ENCODE results near the gene LRRC9.
A peak's percentile ranks its signal among the peaks of the same experiment; 100 is the strongest.
"Not testable (repeated sequence)": the region's sequence is repeated elsewhere in the genome, so short reads cannot be mapped to it uniquely, and the experiment has no call there.

The LRRC9 gene

DNA sequence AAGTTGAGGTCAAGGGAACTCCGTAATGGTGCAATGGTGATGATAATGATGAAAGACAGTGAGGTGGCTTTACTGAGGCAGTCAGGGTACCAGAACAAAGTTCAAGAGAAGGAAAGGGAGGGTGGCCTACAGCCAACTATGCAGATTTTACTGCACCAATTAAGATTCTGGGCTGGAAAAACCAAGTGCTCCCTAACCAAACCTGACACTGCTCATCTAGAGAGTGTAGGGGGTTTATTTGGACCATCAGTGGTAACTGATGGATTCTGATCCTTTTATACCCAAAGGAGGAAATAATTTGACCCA lies 387 bp downstream of the LRRC9 start:
- no peak for DNase-seq (ENCODE audit: low read depth)
- TF ChIP-seq, protein P1, sequence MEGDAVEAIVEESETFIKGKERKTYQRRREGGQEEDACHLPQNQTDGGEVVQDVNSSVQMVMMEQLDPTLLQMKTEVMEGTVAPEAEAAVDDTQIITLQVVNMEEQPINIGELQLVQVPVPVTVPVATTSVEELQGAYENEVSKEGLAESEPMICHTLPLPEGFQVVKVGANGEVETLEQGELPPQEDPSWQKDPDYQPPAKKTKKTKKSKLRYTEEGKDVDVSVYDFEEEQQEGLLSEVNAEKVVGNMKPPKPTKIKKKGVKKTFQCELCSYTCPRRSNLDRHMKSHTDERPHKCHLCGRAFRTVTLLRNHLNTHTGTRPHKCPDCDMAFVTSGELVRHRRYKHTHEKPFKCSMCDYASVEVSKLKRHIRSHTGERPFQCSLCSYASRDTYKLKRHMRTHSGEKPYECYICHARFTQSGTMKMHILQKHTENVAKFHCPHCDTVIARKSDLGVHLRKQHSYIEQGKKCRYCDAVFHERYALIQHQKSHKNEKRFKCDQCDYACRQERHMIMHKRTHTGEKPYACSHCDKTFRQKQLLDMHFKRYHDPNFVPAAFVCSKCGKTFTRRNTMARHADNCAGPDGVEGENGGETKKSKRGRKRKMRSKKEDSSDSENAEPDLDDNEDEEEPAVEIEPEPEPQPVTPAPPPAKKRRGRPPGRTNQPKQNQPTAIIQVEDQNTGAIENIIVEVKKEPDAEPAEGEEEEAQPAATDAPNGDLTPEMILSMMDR (IDR thresholded peaks at IDR 0.05; ENCODE audit: low read depth, low read length, missing control alignments) = no peak
- no peak overlapping the region for H3K4me3 ChIP-seq (ENCODE audit: low read depth, low read length)

DNA sequence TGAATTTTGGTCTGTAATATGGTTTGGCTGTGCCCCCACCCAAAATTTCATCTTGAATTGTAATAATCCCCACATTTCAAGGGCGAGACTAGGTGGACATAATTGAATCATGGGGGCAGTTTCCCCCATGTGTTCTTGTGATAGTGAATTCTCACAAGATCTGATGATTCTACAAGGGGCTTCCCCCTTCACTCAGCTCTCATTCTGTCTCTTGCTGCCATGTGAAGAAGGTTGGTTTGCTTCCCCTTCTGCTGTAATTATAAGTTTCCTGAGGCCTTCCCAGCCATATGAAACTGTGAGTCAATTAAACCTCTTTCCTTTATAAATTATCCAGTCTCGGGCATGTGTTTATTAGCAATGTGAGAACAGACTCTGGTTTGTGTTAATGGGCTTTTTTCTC lies 5.9 kb downstream of the LRRC9 start:
- H3K4me3 ChIP-seq (ENCODE audit: low read depth, low read length) = no peak overlapping the region
- TF ChIP-seq, protein P1 (IDR thresholded peaks at IDR 0.05; ENCODE audit: low read depth, low read length, missing control alignments) = no peak
- no peak for DNase-seq (ENCODE audit: low read depth)

DNA sequence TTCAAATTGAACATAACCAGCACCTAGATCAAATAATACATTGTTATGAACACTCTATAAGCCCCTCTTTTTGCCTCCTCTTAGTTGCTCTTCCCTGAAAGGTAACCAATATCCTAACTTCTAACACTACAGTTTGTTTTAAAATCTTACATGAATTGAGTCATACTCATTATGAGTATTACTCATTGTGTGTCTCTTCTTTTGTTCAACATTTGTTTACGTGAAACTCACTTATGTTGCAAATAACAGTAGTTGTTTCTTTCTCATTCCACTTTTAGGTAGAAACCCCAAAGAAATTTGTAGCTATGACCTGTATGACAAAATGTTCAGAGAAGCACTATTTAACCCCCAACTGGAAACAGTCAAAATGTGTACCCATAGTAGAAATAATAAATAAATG lies 6.6 kb downstream of the LRRC9 start:
- no peak overlapping the region for H3K4me3 ChIP-seq (ENCODE audit: low read depth, low read length)
- TF ChIP-seq, protein P1 (IDR thresholded peaks at IDR 0.05; ENCODE audit: low read depth, low read length, missing control alignments) = no peak
- DNase-seq (ENCODE audit: low read depth) = no peak

DNA sequence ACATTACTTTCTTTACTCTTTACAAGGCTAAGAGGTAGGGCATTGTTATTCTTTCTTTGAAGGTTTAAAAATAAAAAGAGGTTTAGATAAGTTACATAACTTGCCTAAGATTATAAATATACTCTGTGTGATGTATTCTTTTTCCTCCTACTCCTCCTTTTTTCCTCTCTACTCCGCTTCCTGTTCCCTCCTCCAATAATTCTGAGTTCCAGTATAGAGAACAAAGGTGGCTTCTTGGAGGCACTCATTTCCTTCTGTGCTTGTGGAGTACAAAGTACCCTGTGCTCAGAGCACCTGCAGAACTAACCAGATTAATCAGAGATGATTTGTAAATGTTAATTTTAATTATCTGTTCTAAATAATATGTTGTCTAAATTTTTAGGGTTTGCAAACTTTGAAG lies 11.3 kb downstream of the LRRC9 start:
- no peak overlapping the region for H3K4me3 ChIP-seq (ENCODE audit: low read depth, low read length)
- TF ChIP-seq, protein P1 (IDR thresholded peaks at IDR 0.05; ENCODE audit: low read depth, low read length, missing control alignments) = no peak
- no peak for DNase-seq (ENCODE audit: low read depth)

DNA sequence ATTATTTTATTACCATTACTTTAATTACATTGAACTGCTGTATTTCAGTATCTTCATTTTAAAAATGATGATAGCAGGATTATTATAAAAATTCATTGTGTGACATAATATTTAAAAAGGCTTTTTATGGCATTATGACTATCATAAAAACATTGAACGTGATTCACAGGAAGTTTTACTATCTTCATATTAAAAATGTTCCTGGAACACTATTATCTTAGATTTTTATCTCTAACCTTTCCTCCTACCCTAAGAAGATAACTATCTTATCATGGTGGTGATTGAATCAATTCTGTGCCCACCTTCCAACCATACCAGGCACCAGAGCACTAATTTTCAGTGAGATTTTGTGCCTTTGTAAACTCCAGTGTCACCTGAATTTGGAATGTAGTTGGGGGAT lies 16.2 kb downstream of the LRRC9 start:
- no peak overlapping the region for H3K4me3 ChIP-seq (ENCODE audit: low read depth, low read length)
- DNase-seq (ENCODE audit: low read depth) = no peak
- TF ChIP-seq, protein P1 (IDR thresholded peaks at IDR 0.05; ENCODE audit: low read depth, low read length, missing control alignments) = no peak

DNA sequence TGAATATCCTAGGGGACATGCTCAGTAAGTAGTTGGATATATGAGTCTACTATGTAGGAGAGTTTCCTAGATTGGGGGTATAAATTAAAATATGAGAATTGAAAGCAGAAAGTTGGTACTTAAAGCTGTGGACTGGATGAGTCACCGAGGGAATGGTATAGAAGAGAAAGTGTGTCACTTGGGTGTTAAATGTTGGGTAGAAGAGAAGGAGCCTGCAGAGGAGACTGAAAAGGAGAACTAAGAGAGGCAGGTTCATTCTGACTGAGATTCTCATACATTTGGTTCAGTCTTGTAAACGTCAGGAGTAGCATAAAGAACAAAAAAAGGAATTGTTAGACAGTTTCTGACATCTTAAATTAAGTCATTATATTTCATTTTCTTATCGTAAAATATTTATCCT lies 19.9 kb downstream of the LRRC9 start:
- no peak overlapping the region for H3K4me3 ChIP-seq (ENCODE audit: low read depth, low read length)
- TF ChIP-seq, protein P1 (IDR thresholded peaks at IDR 0.05; ENCODE audit: low read depth, low read length, missing control alignments) = no peak
- DNase-seq (ENCODE audit: low read depth) = peak; percentile 24

DNA sequence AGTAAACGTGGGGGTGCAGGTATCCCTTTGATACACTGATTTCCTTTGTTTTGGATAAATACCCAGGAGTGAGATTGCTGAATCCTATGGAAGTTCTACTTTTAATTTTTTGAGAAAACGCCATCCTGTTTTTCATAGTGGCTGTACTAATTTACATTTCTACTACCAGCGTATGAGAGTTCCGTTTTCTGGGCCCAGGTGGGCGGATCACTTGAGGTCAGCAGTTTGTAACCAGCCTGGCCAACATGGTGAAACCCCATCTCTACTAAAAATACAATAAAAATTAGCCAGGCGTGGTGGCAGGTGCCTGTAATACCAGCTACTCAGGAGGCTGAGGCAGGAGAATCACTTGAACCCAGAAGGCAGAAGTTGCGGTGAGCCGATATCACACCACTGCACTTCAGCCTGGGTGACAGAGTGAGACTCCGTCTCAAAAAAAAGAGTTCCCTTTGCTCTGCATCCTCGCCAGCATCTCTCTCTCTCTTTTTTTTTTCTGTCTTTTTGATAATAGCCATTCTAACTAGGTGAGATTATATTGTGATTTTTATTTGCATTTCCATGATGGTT lies 22.4 kb downstream of the LRRC9 start:
- peak; percentile 34 for DNase-seq (ENCODE audit: low read depth)
- not testable (repeated sequence) for H3K4me3 ChIP-seq (ENCODE audit: low read depth, low read length)

DNA sequence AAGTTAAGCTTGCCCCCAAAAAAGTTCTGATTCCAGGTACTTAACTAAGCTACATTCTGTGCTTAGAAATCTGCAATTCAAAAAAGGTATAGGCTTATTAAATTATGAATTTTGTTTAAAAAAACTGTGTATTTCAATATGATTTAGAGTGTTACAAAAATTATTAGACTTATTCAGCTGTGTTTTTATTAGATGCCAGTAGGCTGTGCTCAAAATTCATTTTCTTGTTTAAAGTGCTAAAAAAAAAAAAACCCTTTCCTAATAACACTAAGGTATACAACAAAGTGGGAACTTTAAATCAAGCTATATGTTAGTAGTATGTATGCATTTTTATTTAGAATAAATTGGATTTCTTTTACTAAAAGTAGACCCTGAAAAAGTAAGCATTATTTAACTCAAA lies 25.0 kb downstream of the LRRC9 start:
- no peak overlapping the region for H3K4me3 ChIP-seq (ENCODE audit: low read depth, low read length)
- TF ChIP-seq, protein P1 (IDR thresholded peaks at IDR 0.05; ENCODE audit: low read depth, low read length, missing control alignments) = no peak
- no peak for DNase-seq (ENCODE audit: low read depth)

DNA sequence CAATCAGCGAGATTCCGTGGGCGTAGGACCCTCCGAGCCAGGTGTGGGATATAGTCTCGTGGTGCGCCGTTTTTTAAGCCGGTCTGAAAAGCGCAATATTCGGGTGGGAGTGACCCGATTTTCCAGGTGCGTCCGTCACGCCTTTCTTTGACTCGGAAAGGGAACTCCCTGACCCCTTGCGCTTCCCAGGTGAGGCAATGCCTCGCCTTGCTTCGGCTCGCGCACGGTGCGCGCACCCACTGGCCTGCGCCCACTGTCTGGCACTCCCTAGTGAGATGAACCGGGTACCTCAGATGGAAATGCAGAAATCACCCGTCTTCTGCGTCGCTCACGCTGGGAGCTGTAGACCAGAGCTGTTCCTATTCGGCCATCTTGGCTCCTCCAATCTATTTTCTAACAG lies 32.2 kb downstream of the LRRC9 start:
- DNase-seq (ENCODE audit: low read depth); H3K4me3 ChIP-seq (ENCODE audit: low read depth, low read length): not testable (repeated sequence)

DNA sequence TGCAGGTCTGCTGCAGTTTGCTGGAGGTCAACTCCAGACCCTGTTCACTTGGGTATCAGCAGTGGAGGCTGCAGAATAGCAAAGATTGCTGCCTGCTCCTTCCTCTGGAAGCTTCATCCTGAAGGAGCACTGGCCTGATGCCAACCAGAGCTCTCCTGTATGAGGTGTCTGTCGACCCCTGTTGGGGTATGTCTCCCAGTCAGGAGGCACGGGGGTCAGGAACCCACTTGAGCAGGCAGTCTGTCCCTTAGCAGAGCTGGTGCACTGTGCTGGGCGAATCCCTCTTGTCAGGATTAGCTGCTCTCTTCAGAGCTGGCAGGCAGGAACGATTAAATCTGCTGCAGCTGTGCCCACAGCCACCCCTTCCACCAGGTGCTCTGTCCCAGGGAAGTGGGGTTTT lies 37.9 kb downstream of the LRRC9 start:
- not testable (repeated sequence) for DNase-seq (ENCODE audit: low read depth); H3K4me3 ChIP-seq (ENCODE audit: low read depth, low read length)
